Measurements from ENCODE around the gene TRIM33. TPM values are rescaled to one million over a fixed set of nuclear protein-coding genes. Genes with fewer than 3 reads are reported as not detected.

Gene TRIM33
- polyA plus RNA-seq, 1 donor (not counting 4 experiments of a cell fraction or from before 2014, with no cell fraction given) = 26.4 TPM

DNA sequence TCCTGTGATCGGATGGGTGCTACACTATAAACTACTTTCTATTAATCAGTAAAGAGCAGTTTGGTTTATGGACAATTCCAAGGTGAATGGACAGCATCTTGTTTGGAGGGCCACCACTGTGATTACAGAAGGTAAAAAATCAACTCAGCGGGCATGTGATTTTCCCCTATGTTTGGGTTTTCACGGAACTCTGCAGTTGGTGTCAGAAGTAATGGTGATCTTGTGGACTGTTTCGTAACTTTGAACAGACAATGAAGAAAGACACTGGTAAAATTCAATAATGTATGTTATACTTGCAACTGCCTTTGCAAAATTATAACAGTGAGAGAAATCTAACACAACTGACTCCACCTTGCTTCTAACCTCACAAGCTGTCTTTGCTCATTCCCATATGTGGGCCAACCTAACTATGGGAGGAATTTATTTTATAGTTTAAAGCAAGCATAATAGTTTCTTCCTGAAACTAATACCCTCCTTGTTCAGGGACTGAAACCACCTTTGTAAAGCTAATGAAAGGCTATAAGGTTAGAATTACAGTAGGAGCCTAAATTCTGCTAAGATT, 53.2 kb downstream of the TRIM33 start:
- no peak overlapping the region for H2AFZ ChIP-seq (ENCODE audit: control insufficient read depth, low read length)
- no peaks in the 10 kb centered on the region for H3K9me1 ChIP-seq (ENCODE audit: control insufficient read depth, extremely low read depth, insufficient read depth, low read length)
- H3K4me3 ChIP-seq (ENCODE audit: control insufficient read depth in 2 of 3, extremely low read depth in 1 of 3, insufficient read depth in 2 of 3, low read depth in 1 of 3, low read length in 3 of 3) = no peak overlapping the region
- peaks cover 1 to 10% of the 10 kb centered on the region in 2 experiments for H3K36me3 ChIP-seq (ENCODE audit: control insufficient read depth in 2 of 2, extremely low read depth in 1 of 2, insufficient read depth in 2 of 2, low read length in 2 of 2)
- H3K27ac ChIP-seq (ENCODE audit: control insufficient read depth, insufficient read depth, low read length) = peak overlapping the region; percentile 9
- no peaks in the 10 kb centered on the region for H3K4me1 ChIP-seq (ENCODE audit: control insufficient read depth, extremely low read depth, insufficient read depth, low read length)
- peaks cover 4% of the 10 kb centered on the region for H3K79me2 ChIP-seq (ENCODE audit: control insufficient read depth, insufficient read depth, low read length)
- FAIRE-seq = no peak
- no peaks in the 10 kb centered on the region for H3K27me3 ChIP-seq (ENCODE audit: control insufficient read depth, extremely low read depth, insufficient read depth, low read length)
- no peaks in the 10 kb centered on the region for H4K20me1 ChIP-seq (ENCODE audit: control insufficient read depth, extremely low read depth, insufficient read depth, low read length)
- dilution Hi-C loops (cut with MboI; ENCODE audit: extremely low pct_ligation_motif_present, low sequenced_read_pairs) = no loop called here
- DNase-seq (ENCODE audit: low read depth, low spot score) = no peak
- H3K9ac ChIP-seq (ENCODE audit: control insufficient read depth, extremely low read depth, insufficient read depth, low read length) = no peak overlapping the region
- H3K9me3 ChIP-seq (ENCODE audit: control insufficient read depth, low read depth, low read length) = peaks cover 3% of the 10 kb centered on the region
- no peak overlapping the region for H3K4me2 ChIP-seq (ENCODE audit: control insufficient read depth, extremely low read depth, insufficient read depth, low read depth, low read length)
- TF ChIP-seq CTCF (optimal IDR thresholded peaks at IDR 0.05 in 1 of 3, IDR thresholded peaks at IDR 0.05 in 1 of 3, conservative IDR thresholded peaks at IDR 0.05 in 1 of 3; ENCODE audit: extremely low read depth in 1 of 3, insufficient read depth in 2 of 3, low read length in 3 of 3) (no peak), EZH2 (IDR thresholded peaks at IDR 0.05; ENCODE audit: low read length) (no peak)

GRCh38 chr1:114456586-114456985, 54.4 kb downstream of the TRIM33 start:
- Histone ChIP-seq H3K9me3 (ENCODE audit: control insufficient read depth, low read depth, low read length) (peaks cover 3% of the 10 kb centered on the region), H3K79me2 (ENCODE audit: control insufficient read depth, insufficient read depth, low read length) (peaks cover 4% of the 10 kb centered on the region), H3K36me3 (ENCODE audit: control insufficient read depth in 2 of 2, extremely low read depth in 1 of 2, insufficient read depth in 2 of 2, low read length in 2 of 2) (peaks cover 1 to 8% of the 10 kb centered on the region in 2 experiments), H3K4me3 (ENCODE audit: control insufficient read depth in 2 of 3, extremely low read depth in 1 of 3, insufficient read depth in 2 of 3, low read depth in 1 of 3, low read length in 3 of 3) (no peak overlapping the region), H3K27ac (ENCODE audit: control insufficient read depth, insufficient read depth, low read length) (no peak overlapping the region), H3K4me1 (ENCODE audit: control insufficient read depth, extremely low read depth, insufficient read depth, low read length) (no peaks in the 10 kb centered on the region), H3K27me3 (ENCODE audit: control insufficient read depth, extremely low read depth, insufficient read depth, low read length) (no peaks in the 10 kb centered on the region), H3K9ac (ENCODE audit: control insufficient read depth, extremely low read depth, insufficient read depth, low read length) (no peak overlapping the region), H3K9me1 (ENCODE audit: control insufficient read depth, extremely low read depth, insufficient read depth, low read length) (no peaks in the 10 kb centered on the region), H4K20me1 (ENCODE audit: control insufficient read depth, extremely low read depth, insufficient read depth, low read length) (no peaks in the 10 kb centered on the region), H2AFZ (ENCODE audit: control insufficient read depth, low read length) (no peak overlapping the region), H3K4me2 (ENCODE audit: control insufficient read depth, extremely low read depth, insufficient read depth, low read depth, low read length) (no peak overlapping the region)
- dilution Hi-C loops (cut with MboI; ENCODE audit: extremely low pct_ligation_motif_present, low sequenced_read_pairs) = no loop called here
- no peak for TF ChIP-seq EZH2 (IDR thresholded peaks at IDR 0.05; ENCODE audit: low read length)
- no peak for TF ChIP-seq CTCF (optimal IDR thresholded peaks at IDR 0.05 in 1 of 3, IDR thresholded peaks at IDR 0.05 in 1 of 3, conservative IDR thresholded peaks at IDR 0.05 in 1 of 3; ENCODE audit: extremely low read depth in 1 of 3, insufficient read depth in 2 of 3, low read length in 3 of 3)
- no peak for FAIRE-seq
- no peak for DNase-seq (ENCODE audit: low read depth, low spot score)
